CD14-positive monocyte (primary cell): Measurements from ENCODE around the gene CCNL1. TPM values are rescaled to one million over a fixed set of nuclear protein-coding genes. Genes with fewer than 3 reads are reported as not detected.
A peak's percentile ranks its signal among the peaks of the same experiment; 100 is the strongest.

Experiments
- DNase-seq, 3 donors: peaks; one replicate each; pipeline ENCODE4 v3.0.0-alpha.2; 2011 to 2022
- H2AFZ ChIP-seq: 2 replicates; pipeline ENCODE4 v1.6.0; 2012; ENCODE audit warnings: mild to moderate bottlenecking, low read depth, low read length, inconsistent platforms; ENCODE audit not compliant: insufficient read depth, poor library complexity, severe bottlenecking
- H3K27ac ChIP-seq, 2 donors: 1 replicate in 1 of 2; 2 replicates in 1 of 2; pipeline ENCODE4 v1.5.1; 2012 to 2013; ENCODE audit warnings: low read length in 2 of 2, control low read depth in 1 of 2, inconsistent platforms in 1 of 2, low read depth in 1 of 2, mild to moderate bottlenecking in 1 of 2
- H3K27me3 ChIP-seq, 2 donors: one replicate each; pipeline versions ENCODE4 v1.6.0 to v1.6.1; 2011 to 2013; ENCODE audit warnings: low read length in 2 of 2; ENCODE audit not compliant: control insufficient read depth in 2 of 2, insufficient read depth in 2 of 2
- H3K36me3 ChIP-seq, 2 donors: replicated peaks in 1 of 2; 1 replicate in 1 of 2; 2 replicates in 1 of 2; pipeline versions ENCODE4 v1.5.1 to v1.6.1; 2012 to 2013; ENCODE audit warnings: low read length in 2 of 2, control low read depth in 1 of 2, inconsistent platforms in 1 of 2, mild to moderate bottlenecking in 1 of 2; ENCODE audit not compliant: insufficient read depth in 2 of 2, control insufficient read depth in 1 of 2
- H3K4me1 ChIP-seq, 2 donors: 1 replicate in 1 of 2; 2 replicates in 1 of 2; pipeline versions ENCODE4 v1.5.1 to v1.6.1; 2012 to 2013; ENCODE audit warnings: low read length in 2 of 2, control low read depth in 1 of 2, inconsistent platforms in 1 of 2, mild to moderate bottlenecking in 1 of 2, moderate library complexity in 1 of 2; ENCODE audit not compliant: insufficient read depth in 2 of 2, control insufficient read depth in 1 of 2
- H3K4me2 ChIP-seq: replicated peaks from 2 replicates; pipeline ENCODE3; 2012; ENCODE audit warnings: low read length, moderate library complexity, mild to moderate bottlenecking; ENCODE audit not compliant: poor library complexity, severe bottlenecking; ENCODE audit errors: extremely low read depth
- H3K4me3 ChIP-seq, 3 experiments: fragments of 200-600 bp in 1 of 3; sonication (generic) in 1 of 3; replicated peaks in 1 of 3; 1 replicate in 2 of 3; 2 replicates in 1 of 3; pipeline ENCODE4 v1.5.1; 2011 to 2013; ENCODE audit warnings: low read length in 3 of 3, mild to moderate bottlenecking in 3 of 3, control low read depth in 2 of 3, low read depth in 2 of 3, inconsistent platforms in 1 of 3, moderate library complexity in 1 of 3
- H3K79me2 ChIP-seq: 2 replicates; pipeline ENCODE4 v1.6.0; 2012; ENCODE audit warnings: mild to moderate bottlenecking, control low read depth, inconsistent platforms, low read length, moderate library complexity; ENCODE audit not compliant: insufficient read depth
- H3K9ac ChIP-seq: 2 replicates; pipeline ENCODE4 v1.6.0; 2017; ENCODE audit warnings: low read length, mild to moderate bottlenecking; ENCODE audit not compliant: insufficient read depth, poor library complexity, severe bottlenecking
- H3K9me3 ChIP-seq, 2 donors: replicated peaks in 1 of 2; 1 replicate in 1 of 2; 2 replicates in 1 of 2; pipeline versions ENCODE4 v1.5.1 to v1.6.1; 2012 to 2013; ENCODE audit warnings: low read length in 2 of 2, control low read depth in 1 of 2; ENCODE audit not compliant: control insufficient read depth in 1 of 2, insufficient read depth in 1 of 2
- H4K20me1 ChIP-seq: 2 replicates; pipeline ENCODE4 v1.6.0; 2012; ENCODE audit warnings: mild to moderate bottlenecking, low read length, control low read depth, moderate library complexity; ENCODE audit not compliant: insufficient read depth
- H3K27ac Mint-ChIP-seq, 7 donors: one replicate each; pipeline ENCODE4 v1.8.0; 2020; ENCODE audit warnings: mild to moderate bottlenecking in 7 of 7, mixed read lengths in 7 of 7, moderate library complexity in 6 of 7, inconsistent platforms in 2 of 7
- H3K27me3 Mint-ChIP-seq, 3 donors: one replicate each; pipeline ENCODE4 v1.8.0; 2021 to 2022; ENCODE audit warnings: low read depth in 3 of 3, mild to moderate bottlenecking in 3 of 3, mixed read lengths in 3 of 3, moderate library complexity in 3 of 3, inconsistent platforms in 1 of 3
- H3K36me3 Mint-ChIP-seq, 2 donors: one replicate each; pipeline ENCODE4 v1.8.0; 2020; ENCODE audit warnings: mixed read lengths in 2 of 2, inconsistent platforms in 1 of 2, mild to moderate bottlenecking in 1 of 2
- H3K4me1 Mint-ChIP-seq: one replicate; pipeline ENCODE4 v1.8.0; 2020; ENCODE audit warnings: mild to moderate bottlenecking, mixed read lengths
- H3K4me3 Mint-ChIP-seq, 2 donors: one replicate each; pipeline ENCODE4 v1.8.0; 2020; ENCODE audit warnings: mild to moderate bottlenecking in 2 of 2, mixed read lengths in 2 of 2, moderate library complexity in 1 of 2
- H3K9me3 Mint-ChIP-seq, 7 donors: one replicate each; pipeline ENCODE4 v1.8.0; 2020 to 2022; ENCODE audit warnings: mixed read lengths in 7 of 7, mild to moderate bottlenecking in 6 of 7, moderate library complexity in 6 of 7, inconsistent platforms in 2 of 7
- CTCF ChIP-seq: fragments of 200-600 bp; IDR thresholded peaks from one replicate; pipeline ENCODE4 v1.8.0; 2022; ENCODE audit warnings: antibody characterized with exemption, mild to moderate bottlenecking
- WGBS: methylation state at CpG from one replicate; pipeline ENCODE4 v1.1.5; 2013; ENCODE audit warnings: missing lambda C conversion rate; ENCODE audit not compliant: insufficient coverage; 5-methylcytosine and 5-hydroxymethylcytosine counted together
- intact Hi-C, 2 donors: fragments of 100-400 bp; cut with micrococcal nuclease; formaldehyde crosslinking; loops; one replicate each; pipeline versions ENCODE4 v1.15.0 to v1.15.1; 2023
- polyA plus RNA-seq, 3 donors: library from polyadenylated mRNA; depleted of rRNA in 1 of 3; unstranded in 2 of 3; stranded (reverse) in 1 of 3; fragments of 300-500 nt in 2 of 3; fragments of >200 nt in 1 of 3; fragmentation: Illumina TruSeq in 2 of 3; gene quantifications; 1 replicate in 2 of 3; 2 replicates in 1 of 3; pipeline ENCODE4 v1.2.3, GENCODE V29; 2012 to 2021

Gene CCNL1
- polyA plus RNA-seq, 3 donors, result 32.0 to 751 (median 42.3) TPM

- Histone ChIP-seq H3K9me3 (no peaks in the 10 kb centered on the region), H3K36me3 (no peaks in the 10 kb centered on the region), H3K27me3 (no peaks in the 10 kb centered on the region), H3K79me2 (no peaks in the 10 kb centered on the region), H3K9ac (no peak overlapping the region), H3K4me3 (no peak overlapping the region), H3K27ac (no peak overlapping the region), H4K20me1 (no peaks in the 10 kb centered on the region), H3K4me1 (peaks cover 13 to 18% of the 10 kb centered on the region in 2 donors), H2AFZ (no peak overlapping the region), H3K4me2 (no peak overlapping the region)
- peak overlapping the region in 1 of 7 donors; percentile 33 for H3K27ac Mint-ChIP-seq
- TF ChIP-seq CTCF, result no peak
- DNase-seq, result no peak
- peaks cover 13% of the 10 kb centered on the region for H3K4me1 Mint-ChIP-seq
- H3K27me3 Mint-ChIP-seq, result peaks cover 2% of the 10 kb centered on the region in 3 donors
- no peaks in the 10 kb centered on the region for H3K9me3 Mint-ChIP-seq
- H3K36me3 Mint-ChIP-seq, result no peaks in the 10 kb centered on the region
- WGBS, result 33% methylated on average over 1 of the region's 4 CpGs
- intact Hi-C loops, result no loop called here
- no peak overlapping the region for H3K4me3 Mint-ChIP-seq
Measured at GRCh38 chr3:157104521-157104920, 55.4 kb downstream of the CCNL1 start.

- no peaks in the 10 kb centered on the region for H3K79me2 ChIP-seq
- H3K36me3 ChIP-seq, result no peaks in the 10 kb centered on the region
- Mint-ChIP-seq H3K9me3 (no peaks in the 10 kb centered on the region), H3K4me3 (no peak overlapping the region), H3K27ac (no peak overlapping the region), H3K27me3 (peaks cover 2% of the 10 kb centered on the region in 3 donors), H3K4me1 (peaks cover 13% of the 10 kb centered on the region), H3K36me3 (no peaks in the 10 kb centered on the region)
- intact Hi-C loops, result no loop called here
- no peaks in the 10 kb centered on the region for H3K9me3 ChIP-seq
- DNase-seq, result no peak
- no peak overlapping the region for H3K27ac ChIP-seq
- H3K4me1 ChIP-seq, result peaks cover 13 to 18% of the 10 kb centered on the region in 2 donors
- 88% methylated on average over 1 of the region's 2 CpGs for WGBS
- no peaks in the 10 kb centered on the region for H4K20me1 ChIP-seq
- H2AFZ ChIP-seq, result no peak overlapping the region
- no peak for TF ChIP-seq CTCF
- H3K9ac ChIP-seq, result no peak overlapping the region
- H3K27me3 ChIP-seq, result no peaks in the 10 kb centered on the region
- no peak overlapping the region for H3K4me2 ChIP-seq
- H3K4me3 ChIP-seq, result no peak overlapping the region
Measured at GRCh38 chr3:157103860-157104259, 56.1 kb downstream of the CCNL1 start.
